HG02610 (cell line): ENCODE results near the gene RBFOX2.
"Not testable (repeated sequence)": the region's sequence is repeated elsewhere in the genome, so short reads cannot be mapped to it uniquely, and the experiment has no call there.

Experiments used
- ATAC-seq: cut with Tn5 transposase; IDR thresholded peaks from one replicate; pipeline ENCODE4 v1.9.1; 2021; ENCODE audit warnings: mild to moderate bottlenecking, moderate library complexity; ENCODE audit not compliant: unreplicated experiment

RBFOX2 gene

DNA sequence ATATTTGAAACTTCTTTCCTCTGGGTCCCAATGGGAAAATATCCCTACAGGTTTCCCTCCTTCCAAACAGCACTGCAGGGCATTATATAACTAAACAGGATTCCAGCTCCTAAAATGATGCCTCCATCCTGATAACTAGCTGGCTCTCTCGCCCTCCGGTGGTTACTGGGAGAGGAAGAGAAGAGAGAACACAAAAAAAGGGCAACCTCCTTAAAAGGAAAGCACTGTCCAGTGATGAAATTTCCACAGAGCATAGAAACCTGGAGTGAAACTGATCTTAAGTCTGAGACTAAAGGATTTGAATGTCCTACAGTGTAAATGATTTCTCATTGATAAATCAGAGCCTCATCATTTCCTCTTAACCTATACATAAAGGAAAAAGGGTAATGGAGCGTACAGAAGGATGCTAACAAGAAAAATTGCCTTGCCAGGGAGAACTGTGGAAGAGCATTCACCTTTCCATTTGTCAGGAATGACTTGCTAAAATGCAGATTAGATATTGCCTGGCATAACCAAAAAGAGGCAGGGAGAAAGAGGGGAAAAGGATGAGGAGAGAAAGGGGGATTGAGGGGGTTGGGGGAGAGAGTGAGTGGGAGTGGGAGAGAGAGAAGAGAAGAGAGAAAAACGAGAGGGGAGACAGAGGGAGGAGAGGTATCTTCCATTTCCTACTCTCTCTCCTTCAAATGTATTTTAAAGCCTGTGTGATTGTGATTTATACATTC lies 189.6 kb downstream of the RBFOX2 start:
- no peak for ATAC-seq

DNA sequence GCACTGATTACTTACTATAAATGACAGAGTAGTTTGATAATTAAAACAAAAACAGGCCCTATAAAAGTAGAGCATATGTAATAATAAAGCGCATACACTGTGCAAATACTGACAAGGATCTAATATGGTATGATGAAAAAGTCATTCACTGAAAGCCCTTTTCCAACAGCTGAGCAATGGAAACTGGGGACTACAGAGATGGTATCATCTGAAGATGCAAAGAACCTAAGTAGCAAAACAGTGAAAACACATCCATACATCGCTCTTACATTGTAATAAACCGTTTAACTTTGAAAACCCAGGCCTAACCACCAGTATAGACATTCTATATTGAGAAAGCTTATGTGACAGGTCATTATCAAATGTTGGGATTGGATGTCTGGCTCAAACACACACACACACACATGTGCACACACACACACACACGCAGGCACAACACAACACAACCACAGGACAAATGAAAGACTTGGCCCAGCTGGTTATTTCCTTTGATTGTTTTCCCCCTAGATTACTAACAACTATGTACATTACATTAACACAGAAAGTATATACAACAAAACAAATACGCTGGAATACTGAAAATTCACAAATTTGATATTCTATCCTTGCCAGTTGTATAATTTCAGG lies 191.4 kb downstream of the RBFOX2 start:
- ATAC-seq = no peak

DNA sequence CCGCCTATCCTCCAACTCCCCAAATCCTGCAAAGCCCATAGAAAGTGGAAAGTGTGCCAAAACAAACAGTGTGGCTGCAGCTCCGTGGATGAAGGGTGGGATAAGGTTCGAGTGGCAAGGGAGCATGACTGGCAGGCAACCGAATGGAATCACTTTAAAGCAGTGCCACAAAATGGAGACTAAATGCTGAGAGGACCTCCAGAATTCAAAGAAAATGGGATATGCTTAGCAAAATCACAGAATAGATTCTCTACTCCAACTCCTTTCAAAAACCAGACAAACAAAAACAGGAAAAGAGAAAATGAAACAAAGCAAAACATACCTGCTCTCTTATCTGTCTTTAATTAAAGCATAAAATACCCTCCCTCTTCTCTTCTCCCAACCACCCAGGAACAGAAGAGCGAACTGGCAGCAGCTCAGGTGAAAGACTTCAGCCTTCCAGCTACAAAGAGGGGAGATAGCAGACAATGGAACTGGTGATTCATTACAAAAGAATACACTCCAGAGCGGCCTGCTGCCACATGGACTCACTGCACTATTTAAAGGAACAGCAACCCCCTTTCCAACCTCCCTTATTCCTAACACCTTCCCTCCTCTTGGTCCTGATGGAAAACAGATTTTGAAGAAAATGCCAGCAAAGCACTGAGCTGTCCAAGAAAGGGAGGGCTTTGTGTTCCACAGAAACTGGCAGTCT lies 192.5 kb downstream of the RBFOX2 start:
- no peak for ATAC-seq

DNA sequence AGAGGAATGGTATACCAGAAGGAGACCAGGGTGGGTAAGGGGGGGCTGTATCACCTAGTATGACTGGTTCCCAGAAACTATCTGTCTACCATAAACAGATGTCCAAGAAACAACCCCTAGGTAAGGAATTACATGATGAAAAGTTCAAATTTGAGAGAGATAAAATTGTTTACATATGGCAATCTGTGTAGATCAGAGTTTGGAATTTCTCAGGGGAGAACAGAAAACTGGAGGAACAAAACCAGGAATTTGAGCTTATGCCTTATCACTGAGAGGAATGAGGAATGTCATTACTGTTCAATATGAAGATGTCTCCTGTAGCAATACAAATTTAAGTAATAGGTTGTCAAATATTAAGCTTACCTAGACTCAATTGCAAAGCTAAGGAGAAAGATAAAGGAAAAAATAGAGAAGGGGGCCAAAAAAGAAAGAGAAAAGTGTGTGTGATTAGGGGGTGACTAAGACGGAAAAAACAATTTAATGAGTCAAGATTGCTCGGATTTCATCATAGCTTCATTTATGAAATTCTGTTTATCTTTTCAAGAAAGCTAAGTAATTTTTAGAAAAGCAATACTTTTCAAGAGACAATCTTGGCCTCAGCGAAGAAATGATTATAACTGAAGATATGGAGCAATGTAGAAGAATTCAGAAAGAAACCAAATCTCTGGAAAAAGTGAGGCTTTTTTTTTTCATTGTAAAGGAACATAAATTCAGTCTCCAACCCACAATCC lies 193.2 kb downstream of the RBFOX2 start:
- no peak for ATAC-seq

DNA sequence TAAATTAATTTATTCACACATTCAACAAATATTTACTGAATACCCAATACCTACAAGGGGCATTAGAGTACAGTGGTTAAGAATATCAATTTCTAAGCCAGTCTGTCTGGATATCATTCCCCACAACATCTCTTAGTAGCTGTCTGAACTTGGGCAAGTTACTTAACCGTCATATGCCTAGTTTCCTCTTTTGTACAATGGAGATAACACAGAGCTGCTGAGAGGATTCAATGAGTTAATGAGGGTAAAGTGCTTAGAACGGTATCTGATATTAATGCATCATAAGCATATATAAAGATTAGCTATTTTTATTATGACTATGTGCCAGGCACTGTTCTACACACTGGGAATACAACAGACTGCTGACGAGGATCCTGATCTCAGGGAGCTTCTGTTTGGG lies 194.6 kb downstream of the RBFOX2 start:
- ATAC-seq = no peak

DNA sequence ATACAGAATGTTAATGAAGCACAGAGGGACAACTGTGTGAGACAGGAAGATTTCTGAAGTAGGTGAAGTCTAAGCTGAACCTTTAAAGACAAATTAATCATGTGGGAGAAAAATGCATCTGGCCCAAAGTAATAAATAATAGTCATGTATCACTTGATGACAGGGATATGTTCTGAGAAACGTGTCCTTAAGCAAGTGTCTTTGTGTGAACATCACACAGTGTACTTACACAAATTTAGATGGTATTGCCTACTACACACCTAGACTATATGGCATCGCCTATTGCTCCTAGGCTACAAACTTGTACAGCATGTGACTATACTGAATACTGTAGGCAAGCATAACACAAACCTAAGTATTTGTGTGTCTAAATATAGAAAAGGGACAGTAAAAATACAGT lies 198.3 kb downstream of the RBFOX2 start:
- no peak for ATAC-seq

DNA sequence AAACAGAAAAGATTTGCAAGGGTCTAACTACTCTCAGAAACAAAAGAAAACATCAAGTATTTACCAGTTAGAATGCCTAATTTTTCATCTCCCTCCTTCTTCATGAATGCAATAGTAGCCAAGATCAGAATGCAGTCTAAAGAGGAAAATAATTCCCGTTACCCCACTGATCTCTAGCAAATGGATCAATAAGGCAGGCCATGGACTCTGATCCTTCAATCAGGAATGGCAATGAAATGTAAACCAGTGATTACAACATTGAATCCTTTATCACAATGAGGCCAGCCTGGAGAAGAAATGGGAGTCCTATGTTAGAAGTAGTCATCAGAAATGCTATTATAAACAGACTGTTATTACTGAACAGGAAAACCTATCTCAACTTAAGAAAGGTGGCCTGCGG lies 204.4 kb downstream of the RBFOX2 start:
- ATAC-seq = no peak

DNA sequence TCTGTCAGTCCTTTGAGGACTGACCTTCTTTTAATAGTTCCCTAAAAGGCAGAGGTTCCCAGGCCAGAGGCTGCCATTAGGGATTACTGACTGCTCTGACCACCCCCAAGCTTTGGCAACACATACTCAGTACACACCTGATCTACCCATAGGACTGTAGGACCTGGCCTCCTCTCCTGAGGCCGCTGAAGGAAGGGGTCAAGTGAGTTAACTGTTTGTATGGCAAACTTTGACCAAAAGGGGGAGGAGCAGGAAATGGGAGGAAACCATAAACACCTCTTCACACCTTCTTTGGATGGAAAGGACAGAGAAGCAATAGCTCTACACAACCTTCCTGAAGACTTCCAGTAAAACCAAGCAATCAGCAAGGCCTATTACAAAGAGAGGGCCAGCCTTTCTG lies 207.0 kb downstream of the RBFOX2 start:
- ATAC-seq = no peak

DNA sequence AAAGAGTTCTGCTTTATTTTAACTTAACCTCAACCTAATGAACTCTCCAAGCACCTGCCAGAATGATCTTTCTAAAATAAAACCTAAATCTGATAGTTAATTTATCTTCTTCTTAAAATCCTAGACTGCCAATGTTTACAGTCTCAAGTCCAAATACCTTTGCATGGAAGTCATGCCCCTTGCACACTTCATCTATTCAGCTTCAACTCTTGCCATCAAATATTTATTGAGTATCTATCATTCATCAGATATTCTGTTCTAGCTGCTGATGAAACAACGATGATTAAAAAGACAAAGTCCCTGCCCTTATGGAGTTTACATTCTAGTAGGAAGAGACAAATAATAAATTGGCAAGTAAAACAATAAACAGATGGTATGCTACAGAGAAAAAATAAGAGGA lies 209.2 kb downstream of the RBFOX2 start:
- no peak for ATAC-seq

DNA sequence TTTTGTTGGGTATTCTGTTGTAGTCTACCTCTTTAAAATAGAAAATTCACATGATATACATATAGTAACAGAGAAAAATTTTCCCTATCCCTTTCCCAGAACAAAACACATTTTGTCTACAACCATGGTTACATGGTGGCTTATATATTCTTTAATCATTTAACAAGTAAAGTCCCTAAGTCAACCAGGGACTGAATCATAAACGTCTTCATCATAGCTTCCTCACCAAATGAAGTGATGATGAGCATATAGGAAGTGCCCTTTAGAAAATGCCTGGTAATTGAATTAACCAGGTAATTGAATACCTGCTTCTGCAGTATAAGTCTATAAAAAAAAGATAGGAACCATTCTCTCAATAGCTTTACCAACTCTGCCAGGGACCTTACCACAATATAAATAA lies 209.7 kb downstream of the RBFOX2 start:
- ATAC-seq = no peak

DNA sequence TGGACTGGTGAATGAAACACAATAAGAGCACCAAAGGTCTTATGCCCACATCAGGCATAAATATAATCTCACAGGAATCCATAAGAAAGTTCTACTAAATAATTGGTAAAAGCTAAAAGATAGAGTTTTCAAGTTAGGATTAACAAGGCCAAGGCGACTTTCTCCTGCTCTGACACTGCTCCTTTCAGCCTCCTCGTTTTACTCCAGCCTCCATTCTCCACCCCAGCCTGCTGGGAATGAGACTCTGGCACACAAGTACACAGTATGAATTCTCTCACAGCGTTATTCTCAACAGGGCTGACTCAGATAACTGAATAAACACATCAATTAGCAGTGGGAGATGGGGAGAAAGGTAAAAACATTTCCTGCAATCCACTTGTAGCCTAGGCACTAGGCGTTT lies 216.0 kb downstream of the RBFOX2 start:
- no peak for ATAC-seq

DNA sequence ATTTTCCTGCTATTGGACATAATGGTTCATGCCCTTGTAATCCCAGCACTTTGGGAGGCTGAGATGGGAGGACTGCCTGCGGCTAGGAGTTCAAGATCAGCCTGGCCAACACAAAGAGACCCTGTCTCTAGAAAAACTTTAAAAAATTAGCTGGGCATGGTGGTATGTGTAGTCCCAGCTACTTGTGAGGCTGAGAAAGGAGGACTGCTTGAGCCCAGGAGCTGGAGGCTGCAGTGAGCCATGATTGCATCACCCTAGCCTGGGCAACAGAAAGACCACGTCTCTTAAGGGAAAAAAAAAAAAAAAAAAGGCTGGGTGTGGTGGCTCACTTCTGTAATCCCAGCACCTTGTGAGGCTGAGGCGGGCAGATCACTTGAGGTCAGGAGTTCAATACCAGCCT lies 217.0 kb downstream of the RBFOX2 start:
- no peak for ATAC-seq

DNA sequence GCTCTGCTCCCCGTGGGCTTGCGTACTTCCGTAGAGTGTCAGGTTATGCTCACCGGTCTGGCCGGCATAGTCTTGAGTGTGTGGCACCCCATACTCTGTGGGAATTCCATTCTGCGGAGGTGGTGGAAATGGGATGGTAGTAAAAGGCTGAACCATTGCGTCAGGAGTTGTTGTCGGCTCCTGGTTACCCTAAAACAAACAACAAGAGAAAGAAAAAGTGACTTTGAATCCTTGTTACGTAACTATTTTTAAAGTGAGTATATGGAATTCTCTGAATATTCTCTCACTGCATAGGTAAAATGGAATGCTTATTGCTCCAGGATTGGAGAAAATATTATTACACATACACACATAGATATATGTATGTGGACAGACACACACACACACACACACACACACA lies 218.8 kb downstream of the RBFOX2 start:
- no peak for ATAC-seq

DNA sequence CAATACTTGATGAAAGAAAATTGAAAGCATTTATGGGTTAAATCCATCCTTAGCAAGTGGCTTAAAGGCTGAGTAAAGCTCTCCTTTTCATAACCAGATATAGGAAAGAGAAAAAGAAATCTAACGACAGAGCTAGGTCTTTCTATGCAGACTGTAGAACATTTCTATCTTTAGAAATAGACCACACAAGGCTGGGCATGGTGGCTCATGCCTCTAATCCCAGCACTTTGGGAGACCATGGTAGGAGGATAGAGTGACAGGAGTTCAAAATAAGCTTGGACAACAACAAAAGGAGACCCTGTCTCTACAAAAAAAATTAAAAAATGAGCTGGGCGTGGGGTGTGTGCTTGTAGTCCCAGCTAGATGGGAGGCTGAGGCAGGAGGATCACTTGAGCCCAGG lies 220.2 kb downstream of the RBFOX2 start:
- no peak for ATAC-seq

DNA sequence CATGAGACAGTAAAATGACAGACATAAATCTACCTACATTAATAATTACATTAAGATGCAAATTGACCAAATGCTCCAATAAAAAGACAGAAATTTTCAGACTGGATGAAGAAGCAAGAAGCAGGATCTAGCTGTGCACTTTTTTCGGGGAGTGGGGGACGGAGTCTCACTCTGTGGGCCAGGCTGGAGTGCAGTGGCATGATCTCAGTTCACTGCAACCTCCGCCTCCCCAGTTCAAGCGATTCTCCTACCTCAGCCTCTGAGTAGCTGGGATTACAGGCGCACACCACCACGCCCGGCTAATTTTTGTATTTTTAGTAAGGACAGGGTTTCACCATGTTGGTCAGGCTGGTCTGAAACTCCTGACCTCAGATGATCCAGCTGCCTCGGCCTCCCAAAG lies 222.0 kb downstream of the RBFOX2 start:
- not testable (repeated sequence) for ATAC-seq

DNA sequence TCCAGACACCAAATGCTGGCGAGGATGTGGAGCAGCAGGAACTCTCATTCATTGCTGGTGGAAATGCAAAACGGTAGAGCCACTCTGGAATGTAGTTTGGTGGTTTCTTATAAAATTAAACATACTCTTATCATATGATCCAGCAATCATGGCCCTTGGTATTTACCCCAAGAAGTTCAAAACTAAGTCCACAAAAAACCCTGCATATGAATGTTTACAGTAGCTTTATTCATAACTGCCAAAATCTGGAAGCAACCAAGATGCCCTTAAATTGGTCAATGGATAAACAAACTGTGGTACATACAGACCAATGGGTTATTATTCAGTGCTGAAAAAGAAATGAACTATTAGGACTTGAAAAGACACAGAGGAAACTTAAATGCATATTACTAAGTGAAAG lies 223.2 kb downstream of the RBFOX2 start:
- no peak for ATAC-seq

DNA sequence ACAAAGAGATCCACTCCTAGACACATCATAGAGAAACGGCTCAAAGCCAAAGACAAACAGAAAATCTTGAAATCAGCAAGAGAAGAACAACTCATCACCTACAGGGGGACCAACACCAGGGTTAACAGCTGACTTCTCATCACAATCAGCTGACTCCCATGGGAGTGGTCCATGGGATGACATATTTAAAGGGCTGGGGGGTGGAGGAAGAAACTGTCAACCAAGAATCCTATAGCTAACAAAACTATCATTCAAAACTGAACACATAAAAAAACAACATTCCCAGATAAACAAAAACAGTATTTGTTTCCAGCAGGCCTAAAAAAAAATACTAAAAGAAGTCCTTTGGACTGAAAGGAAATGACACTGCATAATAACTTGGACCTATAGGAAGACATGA lies 224.2 kb downstream of the RBFOX2 start:
- ATAC-seq = no peak

DNA sequence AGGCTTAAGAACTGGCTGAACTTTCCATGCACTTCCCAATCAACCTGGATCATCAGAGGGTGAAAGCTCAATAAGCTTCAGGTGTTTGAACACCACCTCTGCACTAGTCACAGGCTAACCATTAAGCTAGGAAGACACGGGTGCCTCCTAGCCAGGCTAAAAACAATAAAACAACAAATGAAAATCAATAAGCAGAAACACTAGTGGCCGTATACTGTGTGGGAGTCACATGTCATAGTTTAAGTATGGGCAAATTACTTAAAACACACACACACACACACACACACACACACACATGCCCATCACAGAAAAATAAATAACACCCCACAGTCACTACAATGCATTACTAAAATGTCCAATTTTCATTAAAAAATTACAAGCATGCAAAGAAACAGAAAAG lies 225.7 kb downstream of the RBFOX2 start:
- ATAC-seq = no peak

DNA sequence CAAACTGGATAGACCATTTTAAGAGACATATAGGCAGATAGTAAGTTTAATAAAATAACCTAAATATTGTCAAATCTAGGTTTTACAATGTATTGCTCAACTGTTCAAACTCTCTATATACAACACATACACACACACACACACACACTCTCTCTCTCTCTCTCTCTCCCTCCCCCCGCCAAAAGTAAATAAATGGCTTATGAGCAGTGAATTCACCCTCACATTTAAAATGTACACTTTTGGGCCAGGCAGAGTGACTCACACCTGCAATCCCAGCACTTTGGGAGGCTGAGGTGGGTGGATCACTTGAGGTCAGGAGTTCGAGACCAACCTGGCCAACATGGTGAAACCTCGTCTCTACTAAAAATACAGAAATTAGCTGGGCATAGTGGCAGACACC lies 227.3 kb downstream of the RBFOX2 start:
- not testable (repeated sequence) for ATAC-seq

DNA sequence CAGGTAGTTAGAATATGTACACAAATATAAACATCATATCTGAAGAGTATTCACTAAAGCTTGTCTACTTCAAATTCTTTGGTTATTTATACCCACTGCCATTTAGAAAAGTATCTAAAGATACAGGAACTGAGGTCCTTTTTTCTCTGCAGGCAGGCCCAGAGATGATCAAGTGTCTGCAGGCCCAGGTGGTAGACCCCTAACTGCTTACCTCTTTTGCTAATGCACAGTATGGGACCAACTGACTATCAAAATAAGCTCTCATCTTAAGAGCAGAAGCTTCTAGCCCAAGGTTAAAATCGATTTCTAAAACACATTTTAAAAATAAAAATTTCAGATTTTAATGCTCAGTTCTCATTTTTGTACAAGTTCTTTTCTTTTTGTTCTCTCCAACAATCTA lies 229.5 kb downstream of the RBFOX2 start:
- no peak for ATAC-seq

DNA sequence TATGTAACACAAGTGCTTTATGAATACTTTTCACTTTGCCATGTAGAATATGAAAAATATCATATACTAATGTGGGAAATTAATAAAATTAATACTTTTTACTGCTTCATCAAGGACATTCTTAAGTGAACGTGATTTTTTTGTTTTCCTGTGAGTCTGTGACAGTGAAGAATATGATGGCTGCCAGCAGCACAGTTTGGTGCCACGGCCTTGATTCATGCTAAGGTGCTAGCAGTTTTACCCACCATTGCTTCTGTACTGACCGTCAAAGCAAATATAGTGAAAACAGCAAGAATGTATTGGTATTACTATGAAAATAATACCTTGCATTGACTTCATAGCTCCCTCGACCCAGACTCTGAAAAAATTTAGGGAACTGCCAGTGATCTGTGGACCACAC lies 231.2 kb downstream of the RBFOX2 start:
- ATAC-seq = no peak

DNA sequence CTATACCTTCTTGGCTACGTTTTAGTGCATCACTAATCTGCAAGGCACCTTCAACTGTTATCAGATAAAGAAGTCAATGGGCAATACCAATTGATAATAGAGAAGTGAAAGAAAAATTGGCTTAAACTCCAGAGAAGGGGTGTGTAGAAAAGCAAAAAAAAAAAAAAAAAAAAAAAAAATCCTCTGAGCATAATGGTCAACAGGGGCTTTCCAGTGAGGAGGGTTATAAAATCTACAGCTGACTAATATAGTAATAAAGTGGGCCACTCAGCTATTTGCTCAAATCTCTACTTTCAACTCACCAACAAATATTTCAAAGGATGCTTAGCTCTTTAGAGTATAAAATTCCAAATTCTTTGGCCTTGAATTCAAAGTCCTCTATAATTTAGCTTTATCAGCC lies 233.1 kb downstream of the RBFOX2 start:
- no peak for ATAC-seq
